Activated T-helper 1 cell treated with anti-CD3 and anti-CD28 coated beads, Interleukin-12 subunit alpha, Interleukin-12 subunit beta, Interleukin-2, Interleukin-4 antibody, amounts not matched to agents 30 ng/mL and 10 ng/mL and 1 ng/mL, durations not matched to agents 14 hours and 24 hours and 36 hours (primary cell): ENCODE data around the gene NKIRAS1. TPM values are rescaled to one million over a fixed set of nuclear protein-coding genes. Genes with fewer than 3 reads are reported as not detected.
A peak's percentile ranks its signal among the peaks of the same experiment; 100 is the strongest.
"Not testable (repeated sequence)": the region's sequence is repeated elsewhere in the genome, so short reads cannot be mapped to it uniquely, and the experiment has no call there.

ENCODE experiments used
- DNase-seq: peaks from one replicate; pipeline ENCODE4 v3.0.0; 2021; ENCODE audit warnings: low spot score
- H3K27ac Mint-ChIP-seq: one replicate; pipeline ENCODE4 v1.8.0; 2021; ENCODE audit warnings: mild to moderate bottlenecking, mixed read lengths
- H3K27me3 Mint-ChIP-seq: one replicate; pipeline ENCODE4 v1.8.0; 2022; ENCODE audit warnings: mild to moderate bottlenecking, moderate library complexity, mixed read lengths; ENCODE audit not compliant: insufficient read depth
- H3K36me3 Mint-ChIP-seq: one replicate; pipeline ENCODE4 v1.8.0; 2021; ENCODE audit warnings: low read depth, mixed read lengths
- H3K4me1 Mint-ChIP-seq: one replicate; pipeline ENCODE4 v1.8.0; 2021; ENCODE audit warnings: low read depth, mixed read lengths
- H3K4me3 Mint-ChIP-seq: one replicate; pipeline ENCODE4 v1.8.0; 2021; ENCODE audit warnings: mild to moderate bottlenecking, moderate library complexity, mixed read lengths
- H3K9me3 Mint-ChIP-seq: one replicate; pipeline ENCODE4 v1.8.0; 2021; ENCODE audit warnings: mixed read lengths
- intact Hi-C: fragments of 100-400 bp; cut with micrococcal nuclease; formaldehyde crosslinking; loops from one replicate; pipeline ENCODE4 v1.15.1; 2024
- total RNA-seq: library from RNA; stranded (reverse); gene quantifications from 2 replicates; pipeline ENCODE4 v1.2.3, GENCODE V29; 2022

The NKIRAS1 gene
- total RNA-seq, 1 donor from 2014 or later, result 3.9 TPM

DNA sequence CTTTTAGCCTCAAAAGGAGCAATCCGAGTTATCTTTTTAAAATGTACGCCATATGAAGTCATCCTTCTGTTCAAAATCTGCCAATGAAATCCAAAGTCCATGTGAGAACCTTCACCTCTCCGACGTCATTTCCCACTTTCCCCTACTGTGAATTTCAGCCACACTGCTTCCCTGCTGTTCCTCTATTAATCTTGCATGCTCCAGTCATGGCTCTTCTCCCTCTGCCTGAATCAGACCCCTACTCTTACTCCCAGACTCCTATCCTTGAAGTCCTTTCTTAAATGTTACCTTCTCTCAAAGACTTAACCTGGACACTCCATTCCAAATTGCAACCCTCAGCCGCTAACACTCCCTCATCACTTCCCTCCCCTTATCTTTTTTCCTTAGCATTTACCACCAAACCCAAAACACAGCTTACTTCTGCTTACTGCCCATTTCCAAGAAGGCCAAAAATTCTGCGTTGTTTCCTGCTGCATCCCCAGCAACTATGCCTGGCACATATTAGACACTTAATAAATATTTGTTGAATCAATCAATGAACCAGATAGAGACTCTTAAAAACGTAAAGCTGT, 1.2 kb downstream of the NKIRAS1 start:
- peak overlapping the region; percentile 12 for H3K27ac Mint-ChIP-seq
- peaks cover 57% of the 10 kb centered on the region for H3K4me1 Mint-ChIP-seq
- peaks cover 5% of the 10 kb centered on the region for H3K27me3 Mint-ChIP-seq
- H3K4me3 Mint-ChIP-seq, result peak overlapping the region; percentile 99
- peaks cover 42% of the 10 kb centered on the region for H3K36me3 Mint-ChIP-seq
- DNase-seq, result no peak
- intact Hi-C loops, result loop anchor here (1.0 to 10.0 kb wide), 6 partner anchors 27 to 1869 kb away; partner anchors contain the start of genes NGLY1 and UBE2E2
- no peaks in the 10 kb centered on the region for H3K9me3 Mint-ChIP-seq

DNA sequence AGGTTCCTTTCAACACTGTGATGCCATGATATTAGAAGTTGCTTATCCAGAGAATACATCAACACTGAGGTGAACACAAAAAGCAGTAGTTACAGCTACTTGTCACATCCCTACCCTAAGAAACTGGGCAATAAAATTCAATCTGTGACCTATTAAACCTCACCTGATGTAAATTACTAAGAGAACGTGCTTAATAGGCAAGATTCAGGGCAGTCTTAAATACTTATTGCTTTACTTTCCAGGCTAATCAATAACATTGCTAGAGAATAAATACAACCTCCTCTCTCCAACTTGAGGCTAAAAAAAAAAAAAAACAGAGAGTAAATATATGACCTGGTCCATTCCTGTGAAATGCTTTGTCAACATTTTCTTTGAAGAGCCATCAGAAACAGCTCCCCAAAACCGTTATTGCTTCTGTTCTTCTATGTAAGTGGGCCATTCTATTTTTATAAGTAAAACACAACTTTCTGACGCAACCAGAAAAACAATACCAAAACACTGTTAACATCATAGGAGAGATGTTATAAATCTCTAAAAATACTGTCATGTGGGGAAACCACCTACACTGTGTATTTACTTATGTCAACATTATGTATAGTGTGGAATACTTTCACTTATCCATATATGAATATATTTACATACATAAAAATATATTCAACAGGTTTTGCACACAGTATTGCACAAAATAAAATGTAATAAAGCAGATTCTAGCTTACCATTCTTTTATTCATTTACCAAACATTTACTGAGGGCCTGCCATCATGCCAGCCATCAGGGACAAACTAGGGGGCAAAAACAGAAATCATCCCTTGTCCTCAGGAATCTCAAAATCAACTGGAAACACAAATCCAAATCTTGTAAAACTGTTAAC, 2.7 kb downstream of the NKIRAS1 start:
- Mint-ChIP-seq H3K36me3 (peaks cover 28% of the 10 kb centered on the region), H3K27me3 (peaks cover 5% of the 10 kb centered on the region), H3K4me3 (no peak overlapping the region), H3K9me3 (no peaks in the 10 kb centered on the region), H3K4me1 (peaks cover 42% of the 10 kb centered on the region), H3K27ac (no peak overlapping the region)
- intact Hi-C loops, result loop anchor here (10.0 kb wide), 2 partner anchors 709 to 1871 kb away; partner anchors contain the start of genes NGLY1 and UBE2E2
- DNase-seq, result no peak

DNA sequence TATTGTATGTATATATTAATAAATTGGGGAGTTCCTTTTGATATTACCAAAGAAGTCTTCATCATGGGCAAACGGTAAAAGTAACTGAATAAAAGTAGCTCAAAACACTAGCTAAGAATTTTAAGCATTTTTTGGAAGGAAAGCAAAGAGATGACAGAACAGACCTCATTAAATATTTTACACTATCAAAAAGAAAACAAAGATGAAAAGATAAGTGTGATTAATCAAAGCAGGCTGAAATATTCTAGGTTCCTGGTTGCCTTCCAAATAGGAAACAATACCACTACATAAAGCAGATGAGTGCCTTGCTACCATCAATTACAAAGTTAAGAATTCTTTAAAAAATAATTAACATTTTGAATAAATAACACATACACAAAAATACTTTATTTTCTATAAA, 3.6 kb downstream of the NKIRAS1 start:
- no peak overlapping the region for H3K4me3 Mint-ChIP-seq
- peaks cover 18% of the 10 kb centered on the region for H3K36me3 Mint-ChIP-seq
- intact Hi-C loops, result loop anchor here (10.0 kb wide), 2 partner anchors 708 to 1872 kb away; partner anchors contain the start of genes NGLY1 and UBE2E2
- H3K4me1 Mint-ChIP-seq, result peaks cover 33% of the 10 kb centered on the region
- no peak for DNase-seq
- no peak overlapping the region for H3K27ac Mint-ChIP-seq
- H3K27me3 Mint-ChIP-seq, result peaks cover 5% of the 10 kb centered on the region
- no peaks in the 10 kb centered on the region for H3K9me3 Mint-ChIP-seq

DNA sequence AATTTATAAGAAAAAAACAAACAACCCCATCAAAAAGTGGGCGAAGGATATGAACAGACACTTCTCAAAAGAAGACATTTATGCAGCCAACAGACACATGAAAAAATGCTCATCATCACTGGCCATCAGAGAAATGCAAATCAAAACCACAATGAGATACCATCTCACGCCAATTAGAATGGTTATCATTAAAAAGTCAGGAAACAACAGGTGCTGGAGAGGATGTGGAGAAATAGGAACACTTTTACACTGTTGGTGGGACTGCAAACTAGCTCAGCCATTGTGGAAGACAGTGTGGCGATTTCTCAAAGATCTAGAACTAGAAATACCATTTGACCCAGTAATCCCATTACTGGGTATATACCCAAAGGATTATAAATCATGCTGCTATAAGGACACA, 4.5 kb downstream of the NKIRAS1 start:
- not testable (repeated sequence) for H3K27me3 Mint-ChIP-seq, H3K9me3 Mint-ChIP-seq, H3K4me3 Mint-ChIP-seq, DNase-seq, H3K27ac Mint-ChIP-seq, H3K36me3 Mint-ChIP-seq
- H3K4me1 Mint-ChIP-seq, result peaks cover 24% of the 10 kb centered on the region
- intact Hi-C loops, result loop anchor here (10.0 kb wide), 2 partner anchors 708 to 1872 kb away; partner anchors contain the start of genes NGLY1 and UBE2E2

DNA sequence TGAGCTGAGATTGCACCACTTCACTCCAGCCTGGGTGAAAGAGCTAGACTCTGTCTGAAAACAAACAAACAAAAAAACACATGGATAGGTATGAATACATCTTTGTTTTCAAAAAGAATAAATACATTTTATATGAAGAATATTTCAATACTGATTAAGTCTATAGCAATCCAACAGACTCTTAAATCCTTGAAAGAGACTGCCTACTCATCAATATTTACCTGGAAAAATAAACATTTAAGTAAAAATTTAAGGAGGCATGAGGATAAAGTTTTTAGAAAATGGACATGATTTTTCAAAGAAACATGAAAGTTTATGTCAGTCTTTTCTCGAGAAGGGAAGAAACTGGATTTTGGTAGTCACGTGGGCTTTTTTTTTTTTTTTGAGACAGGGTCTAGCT, 5.4 kb downstream of the NKIRAS1 start:
- H3K4me1 Mint-ChIP-seq, result peaks cover 18% of the 10 kb centered on the region
- peaks cover 7% of the 10 kb centered on the region for H3K36me3 Mint-ChIP-seq
- intact Hi-C loops, result loop anchor here (10.0 kb wide), 2 partner anchors 707 to 1873 kb away; partner anchors contain the start of genes NGLY1 and UBE2E2
- no peaks in the 10 kb centered on the region for H3K9me3 Mint-ChIP-seq
- no peak overlapping the region for H3K4me3 Mint-ChIP-seq
- no peak for DNase-seq
- H3K27me3 Mint-ChIP-seq, result peaks cover 5% of the 10 kb centered on the region
- H3K27ac Mint-ChIP-seq, result no peak overlapping the region

DNA sequence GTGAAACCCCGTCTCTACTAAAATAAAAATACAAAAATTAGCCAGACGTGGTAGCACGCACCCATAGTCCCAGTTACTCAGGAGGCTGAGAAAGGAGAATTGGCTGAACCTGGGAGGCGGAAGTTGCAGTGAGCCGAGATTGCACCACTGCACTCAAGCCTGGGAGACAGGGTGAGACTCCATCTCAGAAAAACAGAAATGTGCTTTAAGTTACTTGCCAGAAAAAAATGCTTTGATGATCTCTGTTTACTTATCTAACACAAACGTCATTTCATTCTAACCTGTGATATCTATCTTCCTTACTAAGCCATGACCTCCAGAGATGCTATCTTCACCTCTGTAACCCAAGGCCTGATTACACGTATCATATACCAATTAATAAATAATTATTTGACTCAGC, 7.4 kb downstream of the NKIRAS1 start:
- intact Hi-C loops, result no loop called here
- H3K4me3 Mint-ChIP-seq, result no peak overlapping the region

DNA sequence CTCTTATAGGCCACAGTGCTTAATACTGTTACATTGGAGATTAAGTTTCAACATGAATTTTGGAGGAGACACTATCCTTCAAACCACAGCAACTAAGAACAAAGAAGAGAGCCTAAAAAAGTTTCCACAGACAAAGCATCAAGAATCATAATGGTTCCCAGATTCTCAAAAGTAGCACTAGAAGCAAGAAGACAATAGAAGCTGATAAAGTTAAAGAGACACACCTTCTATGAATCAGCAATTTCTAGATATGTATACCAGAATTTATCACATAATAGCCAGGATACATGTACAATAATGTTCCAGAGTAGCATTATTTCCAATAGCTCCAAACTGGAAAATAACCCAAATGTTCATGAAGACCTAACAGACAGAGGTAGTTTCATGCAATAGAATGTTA, 12.2 kb downstream of the NKIRAS1 start:
- intact Hi-C loops, result no loop called here
- Mint-ChIP-seq H3K4me3 (no peak overlapping the region), H3K4me1 (no peaks in the 10 kb centered on the region), H3K9me3 (no peaks in the 10 kb centered on the region), H3K36me3 (peaks cover 10% of the 10 kb centered on the region), H3K27ac (no peak overlapping the region), H3K27me3 (no peaks in the 10 kb centered on the region)
- DNase-seq, result no peak

More for the DNA sequence above, 7.4 kb downstream of the NKIRAS1 start:
- H3K27me3 Mint-ChIP-seq, result no peaks in the 10 kb centered on the region
- H3K36me3 Mint-ChIP-seq, result peaks cover 2% of the 10 kb centered on the region
- H3K9me3 Mint-ChIP-seq, result no peaks in the 10 kb centered on the region
- no peak for DNase-seq
- no peak overlapping the region for H3K27ac Mint-ChIP-seq
- H3K4me1 Mint-ChIP-seq, result no peaks in the 10 kb centered on the region

DNA sequence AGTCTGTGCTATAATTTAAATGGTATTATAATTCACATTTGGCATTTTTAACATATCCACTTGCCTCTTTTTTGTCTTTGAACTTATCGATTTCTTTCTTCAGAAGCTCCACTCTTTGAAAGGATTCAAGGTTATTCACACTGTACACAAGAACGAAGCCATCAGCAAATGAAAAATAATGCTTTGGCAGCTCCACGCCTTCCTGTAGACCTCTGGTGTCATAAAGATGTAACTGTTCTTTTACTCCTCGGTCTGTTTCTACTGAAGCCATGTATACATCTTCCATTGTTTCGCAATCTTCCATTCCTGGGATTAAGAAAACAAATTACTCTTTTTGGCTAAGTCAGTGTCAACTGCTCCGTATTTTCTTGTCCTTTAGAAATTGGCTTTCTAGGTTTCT, 16.0 kb downstream of the NKIRAS1 start:
- no peak for DNase-seq
- H3K36me3 Mint-ChIP-seq, result peaks cover 21% of the 10 kb centered on the region
- no peaks in the 10 kb centered on the region for H3K27me3 Mint-ChIP-seq
- H3K4me1 Mint-ChIP-seq, result no peaks in the 10 kb centered on the region
- intact Hi-C loops, result no loop called here
- no peak overlapping the region for H3K4me3 Mint-ChIP-seq
- H3K9me3 Mint-ChIP-seq, result no peaks in the 10 kb centered on the region
- H3K27ac Mint-ChIP-seq, result no peak overlapping the region

DNA sequence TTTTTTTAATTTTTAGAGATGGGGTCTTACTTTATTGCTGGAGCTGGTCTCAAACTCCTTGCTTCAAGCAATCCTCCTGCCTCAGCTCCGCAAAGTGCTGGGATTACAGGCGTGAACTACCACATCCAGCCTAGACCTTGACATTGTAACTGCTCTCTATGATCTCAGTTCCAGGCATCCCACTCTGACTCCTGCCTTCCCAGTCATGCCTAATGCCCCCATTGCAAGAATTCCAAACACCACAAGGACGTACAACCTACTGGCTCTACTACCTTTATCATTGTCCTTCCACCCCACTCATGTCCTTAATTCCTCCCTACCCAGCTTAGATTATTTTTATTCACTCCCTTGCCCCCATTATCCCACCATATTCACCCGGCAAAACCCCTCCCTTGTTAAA, 21.6 kb downstream of the NKIRAS1 start:
- peaks cover 16% of the 10 kb centered on the region for H3K36me3 Mint-ChIP-seq
- no peak overlapping the region for H3K4me3 Mint-ChIP-seq
- H3K27ac Mint-ChIP-seq, result no peak overlapping the region
- peaks cover 5% of the 10 kb centered on the region for H3K4me1 Mint-ChIP-seq
- H3K9me3 Mint-ChIP-seq, result no peaks in the 10 kb centered on the region
- DNase-seq, result no peak
- intact Hi-C loops, result no loop called here
- H3K27me3 Mint-ChIP-seq, result no peaks in the 10 kb centered on the region

DNA sequence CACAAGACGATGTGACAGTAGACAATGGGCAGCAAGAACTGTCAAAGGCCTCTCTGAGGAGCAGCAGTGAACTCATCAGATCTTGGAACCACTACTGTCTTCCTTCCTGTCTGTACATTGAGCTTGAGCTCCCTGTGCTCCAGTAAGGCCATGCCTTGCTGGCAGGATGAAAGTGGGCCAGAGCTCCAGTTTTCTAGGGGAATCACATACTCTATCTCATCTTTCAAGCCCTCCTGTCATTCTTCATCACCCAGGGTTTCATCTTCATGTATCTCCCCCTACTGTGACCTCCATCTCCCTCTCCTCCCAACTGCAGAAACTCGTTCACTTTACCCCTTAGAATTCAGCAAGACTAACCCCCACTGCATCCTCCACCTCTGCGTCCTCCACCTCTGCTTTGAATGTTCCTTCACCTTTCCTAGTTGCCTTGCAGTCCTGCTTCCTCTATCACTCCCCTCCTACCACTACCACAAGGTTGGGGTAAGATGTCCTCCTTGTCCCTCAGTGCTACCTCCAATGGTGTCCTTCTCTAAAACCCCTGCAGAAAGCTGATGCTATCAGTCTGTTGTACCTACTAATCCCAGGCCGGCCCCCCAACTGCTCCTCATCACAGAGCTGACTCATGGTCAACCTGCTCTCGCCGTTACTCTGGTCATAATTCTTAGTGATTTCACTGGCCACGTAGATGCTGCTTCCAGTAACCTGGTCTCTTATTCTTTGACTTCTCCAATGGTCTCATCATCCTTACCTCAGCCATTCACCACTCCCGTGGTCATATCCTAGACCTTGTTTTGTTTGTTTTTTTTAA, 22.3 kb downstream of the NKIRAS1 start:
- peaks cover 15% of the 10 kb centered on the region for H3K36me3 Mint-ChIP-seq
- DNase-seq, result no peak
- H3K9me3 Mint-ChIP-seq, result no peaks in the 10 kb centered on the region
- no peak overlapping the region for H3K4me3 Mint-ChIP-seq
- no peak overlapping the region for H3K27ac Mint-ChIP-seq
- H3K27me3 Mint-ChIP-seq, result no peaks in the 10 kb centered on the region
- intact Hi-C loops, result no loop called here
- H3K4me1 Mint-ChIP-seq, result peaks cover 5% of the 10 kb centered on the region

DNA sequence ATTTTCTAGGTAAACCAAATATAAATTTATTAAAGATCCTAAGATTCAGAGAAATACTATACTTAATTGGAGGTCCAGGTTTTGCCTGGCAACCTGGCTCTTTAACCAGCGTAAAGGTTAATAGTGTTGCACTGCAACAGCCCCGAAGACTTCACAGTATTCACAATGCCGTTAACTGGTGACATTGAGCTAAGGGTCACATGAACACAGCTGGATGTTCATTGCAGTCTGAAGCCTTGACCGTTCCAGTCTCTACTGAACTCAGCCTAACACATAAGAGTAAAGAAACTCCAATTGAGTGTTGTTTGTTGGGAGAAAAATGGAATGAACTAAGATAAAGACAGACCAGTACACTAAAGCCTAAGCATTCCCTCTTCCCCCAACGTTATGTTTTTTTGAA, 26.8 kb downstream of the NKIRAS1 start:
- Mint-ChIP-seq H3K4me3 (no peak overlapping the region), H3K27me3 (no peaks in the 10 kb centered on the region), H3K4me1 (peaks cover 5% of the 10 kb centered on the region), H3K27ac (no peak overlapping the region), H3K36me3 (peaks cover 2% of the 10 kb centered on the region), H3K9me3 (no peaks in the 10 kb centered on the region)
- intact Hi-C loops, result loop anchor here (2.0 to 5.0 kb wide), 3 partner anchors 27 to 107 kb away; partner anchors contain the start of genes NKIRAS1, NR1D2 and RPL15
- DNase-seq, result no peak

DNA sequence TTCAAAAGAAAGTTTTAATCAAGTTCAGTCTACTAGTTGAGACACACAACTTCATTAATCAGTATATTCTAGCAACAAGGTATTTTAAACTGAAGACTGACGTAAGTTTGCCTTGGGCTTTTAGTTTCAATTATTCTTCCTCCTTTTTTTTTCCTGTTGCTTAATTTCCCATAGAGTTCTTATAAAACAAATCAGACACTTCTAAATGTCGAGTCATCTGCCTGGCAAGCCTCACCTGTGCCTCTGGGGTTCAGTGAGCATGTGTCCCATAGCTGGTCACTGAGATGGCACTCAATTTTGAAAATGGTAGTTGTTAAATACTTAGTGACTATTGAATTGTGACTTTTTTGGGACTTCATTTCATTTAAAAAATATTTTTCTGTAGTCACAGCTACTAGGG, 27.4 kb downstream of the NKIRAS1 start:
- peaks cover 2% of the 10 kb centered on the region for H3K4me1 Mint-ChIP-seq
- peaks cover 2% of the 10 kb centered on the region for H3K36me3 Mint-ChIP-seq
- no peak for DNase-seq
- H3K9me3 Mint-ChIP-seq, result no peaks in the 10 kb centered on the region
- H3K27ac Mint-ChIP-seq, result no peak overlapping the region
- intact Hi-C loops, result loop anchor here (2.0 to 5.0 kb wide), 3 partner anchors 27 to 108 kb away; partner anchors contain the start of genes NKIRAS1, NR1D2 and RPL15
- no peaks in the 10 kb centered on the region for H3K27me3 Mint-ChIP-seq
- no peak overlapping the region for H3K4me3 Mint-ChIP-seq
